ENCODE results near the gene C12orf43. TPM values are rescaled to one million over a fixed set of nuclear protein-coding genes. Genes with fewer than 3 reads are reported as not detected.

Gene C12orf43
- total RNA-seq, 1 experiment from 2014 or later = 25.7 TPM

DNA sequence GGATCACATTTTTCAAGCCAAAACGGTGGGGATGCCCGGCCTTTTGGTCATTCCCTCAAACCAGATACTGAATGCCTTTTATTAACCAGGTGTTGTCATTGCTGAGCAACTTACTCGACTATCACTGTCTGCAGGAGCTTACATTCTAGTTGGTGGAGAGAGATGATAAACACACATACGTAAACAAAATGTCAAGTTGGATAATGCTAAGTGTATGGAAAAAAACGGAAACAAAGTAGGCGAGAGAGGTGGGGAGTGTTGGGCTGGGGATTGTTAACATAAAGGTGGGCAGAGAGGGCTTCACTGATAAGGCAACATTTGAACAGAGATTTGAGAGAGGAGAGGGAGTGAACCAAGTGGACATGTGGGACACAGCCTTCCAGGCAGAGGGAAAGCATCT lies 4.5 kb downstream of the C12orf43 start:
- H3K14ac ChIP-seq (ENCODE audit: insufficient read depth, low read length) = no peak overlapping the region
- H4K20me1 ChIP-seq (ENCODE audit: control insufficient read depth, insufficient read depth, insufficient read length) = no peaks in the 10 kb centered on the region
- no peaks in the 10 kb centered on the region for H3K27me3 ChIP-seq (ENCODE audit: insufficient read depth, low read length)
- H3K27ac Mint-ChIP-seq = no peak overlapping the region; a peak in 1 of 7 replicates
- H2BK5ac ChIP-seq (ENCODE audit: insufficient read length, low read length) = no peak overlapping the region
- no peak overlapping the region for H3K23ac ChIP-seq (ENCODE audit: insufficient read length, low read depth, low read length)
- H4K5ac ChIP-seq (ENCODE audit: insufficient read length, low read depth, low read length) = no peak overlapping the region
- H2AFZ ChIP-seq (ENCODE audit: low read length) = no peak overlapping the region
- H4K8ac ChIP-seq (replicated peaks; ENCODE audit: insufficient read length, low read depth, low read length) = no peak overlapping the region
- no peak overlapping the region for H3K9ac ChIP-seq (ENCODE audit: extremely low read depth, insufficient read length, low read length)
- no peak overlapping the region for H3T11ph ChIP-seq (ENCODE audit: low read length)
- H3K56ac ChIP-seq (ENCODE audit: insufficient read length, low read depth, low read length) = no peak overlapping the region
- H3K79me2 ChIP-seq (ENCODE audit: insufficient read depth, low read length) = no peaks in the 10 kb centered on the region
- peaks cover 3% of the 10 kb centered on the region for H3K79me1 ChIP-seq (ENCODE audit: insufficient read depth, low read depth, low read length, poor library complexity, severe bottlenecking)
- H2BK15ac ChIP-seq (ENCODE audit: low read depth, low read length) = no peak overlapping the region
- no peak overlapping the region for H3K4me2 ChIP-seq (ENCODE audit: insufficient read depth, insufficient read length, low read length)
- H3K23me2 ChIP-seq (ENCODE audit: insufficient read length, low read depth, low read length, poor library complexity, severe bottlenecking) = peaks cover 4% of the 10 kb centered on the region
- H3K27ac ChIP-seq (ENCODE audit: insufficient read length, low read depth, low read length) = no peak overlapping the region
- WGBS (ENCODE audit: extremely low coverage, insufficient read length, low lambda C conversion rate) = 100% methylated on average over 2 of the region's 6 CpGs
- no peak overlapping the region for H3K4ac ChIP-seq (ENCODE audit: low read depth, low read length)
- H3K27me3 Mint-ChIP-seq (ENCODE audit: low read depth) = no peaks in the 10 kb centered on the region
- 0 out of 5 replicates have a peak, but pooled peaks cover 0 to 2% of the 10 kb centered on the region in 2 experiments for H3K9me3 Mint-ChIP-seq
- H4K91ac ChIP-seq (ENCODE audit: insufficient read length, low read depth, low read length) = no peak overlapping the region
- H2BK120ac ChIP-seq (ENCODE audit: low read depth, low read length, poor library complexity, severe bottlenecking) = no peak overlapping the region
- DNase-seq = no peak
- H3K18ac ChIP-seq (ENCODE audit: insufficient read length, low read depth, low read length) = no peak overlapping the region
- TF ChIP-seq, protein P1, sequence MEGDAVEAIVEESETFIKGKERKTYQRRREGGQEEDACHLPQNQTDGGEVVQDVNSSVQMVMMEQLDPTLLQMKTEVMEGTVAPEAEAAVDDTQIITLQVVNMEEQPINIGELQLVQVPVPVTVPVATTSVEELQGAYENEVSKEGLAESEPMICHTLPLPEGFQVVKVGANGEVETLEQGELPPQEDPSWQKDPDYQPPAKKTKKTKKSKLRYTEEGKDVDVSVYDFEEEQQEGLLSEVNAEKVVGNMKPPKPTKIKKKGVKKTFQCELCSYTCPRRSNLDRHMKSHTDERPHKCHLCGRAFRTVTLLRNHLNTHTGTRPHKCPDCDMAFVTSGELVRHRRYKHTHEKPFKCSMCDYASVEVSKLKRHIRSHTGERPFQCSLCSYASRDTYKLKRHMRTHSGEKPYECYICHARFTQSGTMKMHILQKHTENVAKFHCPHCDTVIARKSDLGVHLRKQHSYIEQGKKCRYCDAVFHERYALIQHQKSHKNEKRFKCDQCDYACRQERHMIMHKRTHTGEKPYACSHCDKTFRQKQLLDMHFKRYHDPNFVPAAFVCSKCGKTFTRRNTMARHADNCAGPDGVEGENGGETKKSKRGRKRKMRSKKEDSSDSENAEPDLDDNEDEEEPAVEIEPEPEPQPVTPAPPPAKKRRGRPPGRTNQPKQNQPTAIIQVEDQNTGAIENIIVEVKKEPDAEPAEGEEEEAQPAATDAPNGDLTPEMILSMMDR (conservative IDR thresholded peaks at IDR 0.05) = no peak
- H3K4me1 ChIP-seq (ENCODE audit: insufficient read depth, low read length) = no peaks in the 10 kb centered on the region
- H2BK20ac ChIP-seq (ENCODE audit: low read depth, low read length, poor library complexity, severe bottlenecking) = no peak overlapping the region
- H3K4me3 Mint-ChIP-seq = no peak overlapping the region
- H2AK5ac ChIP-seq (ENCODE audit: insufficient read length, low read length) = no peak overlapping the region
- no peaks in the 10 kb centered on the region for H3K9me3 ChIP-seq (ENCODE audit: control insufficient read depth, low read depth, low read length)
- H3K4me1 Mint-ChIP-seq = peaks cover 8% of the 10 kb centered on the region in 2 experiments
- H2BK12ac ChIP-seq (ENCODE audit: insufficient read length, low read depth, low read length) = no peak overlapping the region
- H3K36me3 Mint-ChIP-seq (ENCODE audit: insufficient read depth in 1 of 3, low read depth in 3 of 3) = peaks cover 24 to 60% (median 44%) of the 10 kb centered on the region in 3 experiments
